ENCODE measurements around the gene LIPG.

Gene LIPG

GRCh38 chr18:49585781-49586663 is 24.2 kb downstream of the LIPG start:
- Histone ChIP-seq H3K36me3 (ENCODE audit: control insufficient read depth in 2 of 2, insufficient read depth in 1 of 2, low read length in 2 of 2) (no peaks in the 10 kb centered on the region; a peak in 1 of 3 replicates), H3K4me1 (ENCODE audit: control insufficient read depth, insufficient read depth, low read length) (peaks cover 4% of the 10 kb centered on the region), H3K4me3 (ENCODE audit: low read depth, low read length) (no peak overlapping the region), H3K27ac (ENCODE audit: extremely low read depth, low read depth, low read length) (no peak overlapping the region), H3K9me3 (ENCODE audit: control insufficient read depth, insufficient read depth, low read depth, low read length) (no peaks in the 10 kb centered on the region)
- ChIA-PET CTCF (interaction anchor here (0.8 to 1.1 kb wide), 2 partner anchors 12 to 25 kb away, joined by 3 to 4 read pairs; partner anchors contain the start of gene LIPG), POLR2A (no interaction called here)
- TF ChIP-seq ZNF121 (tag by site-specific recombination; IDR thresholded peaks at IDR 0.05) = no peak
- TF ChIP-seq, protein P1, sequence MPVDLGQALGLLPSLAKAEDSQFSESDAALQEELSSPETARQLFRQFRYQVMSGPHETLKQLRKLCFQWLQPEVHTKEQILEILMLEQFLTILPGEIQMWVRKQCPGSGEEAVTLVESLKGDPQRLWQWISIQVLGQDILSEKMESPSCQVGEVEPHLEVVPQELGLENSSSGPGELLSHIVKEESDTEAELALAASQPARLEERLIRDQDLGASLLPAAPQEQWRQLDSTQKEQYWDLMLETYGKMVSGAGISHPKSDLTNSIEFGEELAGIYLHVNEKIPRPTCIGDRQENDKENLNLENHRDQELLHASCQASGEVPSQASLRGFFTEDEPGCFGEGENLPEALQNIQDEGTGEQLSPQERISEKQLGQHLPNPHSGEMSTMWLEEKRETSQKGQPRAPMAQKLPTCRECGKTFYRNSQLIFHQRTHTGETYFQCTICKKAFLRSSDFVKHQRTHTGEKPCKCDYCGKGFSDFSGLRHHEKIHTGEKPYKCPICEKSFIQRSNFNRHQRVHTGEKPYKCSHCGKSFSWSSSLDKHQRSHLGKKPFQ (tag by site-specific recombination; IDR thresholded peaks at IDR 0.05) = peak; percentile 54; the same call in 1 of the 2 replicates

DNA sequence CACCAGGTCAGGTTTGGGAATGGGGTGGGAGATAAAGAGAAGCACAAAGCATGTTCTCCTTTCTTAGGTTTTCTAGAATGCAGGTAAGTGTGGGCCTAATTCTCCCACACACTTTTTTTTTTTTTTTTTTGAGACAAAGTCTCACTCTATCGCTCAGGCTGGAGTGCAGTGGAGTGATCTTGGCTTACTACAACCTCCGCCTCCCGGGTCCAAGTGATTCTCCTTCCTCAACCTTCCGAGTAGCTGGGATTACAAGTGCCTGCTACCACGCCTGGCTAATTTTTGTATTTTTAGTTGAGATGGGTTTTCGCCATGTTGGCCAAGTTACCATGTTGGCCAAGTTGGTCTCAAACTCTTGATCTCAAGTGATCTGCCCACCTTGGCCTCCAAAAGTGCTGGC is 26.3 kb downstream of the LIPG start:
- H3K27ac ChIP-seq (ENCODE audit: extremely low read depth, low read depth, low read length) = no peak overlapping the region
- no peak overlapping the region for H3K4me3 ChIP-seq (ENCODE audit: low read depth, low read length)
- H3K9me3 ChIP-seq (ENCODE audit: control insufficient read depth, insufficient read depth, low read depth, low read length) = no peaks in the 10 kb centered on the region
- H3K4me1 ChIP-seq (ENCODE audit: control insufficient read depth, insufficient read depth, low read length) = peaks cover 4% of the 10 kb centered on the region
- no peaks in the 10 kb centered on the region; a peak in 1 of 3 replicates for H3K36me3 ChIP-seq (ENCODE audit: control insufficient read depth in 2 of 2, insufficient read depth in 1 of 2, low read length in 2 of 2)
- POLR2A ChIA-PET = no interaction called here
- CTCF ChIA-PET = interaction anchor here (0.5 kb wide), 1 partner anchor 157 kb away, joined by 4 read pairs; no protein-coding TSS in a partner anchor
- TF ChIP-seq, protein P2, sequence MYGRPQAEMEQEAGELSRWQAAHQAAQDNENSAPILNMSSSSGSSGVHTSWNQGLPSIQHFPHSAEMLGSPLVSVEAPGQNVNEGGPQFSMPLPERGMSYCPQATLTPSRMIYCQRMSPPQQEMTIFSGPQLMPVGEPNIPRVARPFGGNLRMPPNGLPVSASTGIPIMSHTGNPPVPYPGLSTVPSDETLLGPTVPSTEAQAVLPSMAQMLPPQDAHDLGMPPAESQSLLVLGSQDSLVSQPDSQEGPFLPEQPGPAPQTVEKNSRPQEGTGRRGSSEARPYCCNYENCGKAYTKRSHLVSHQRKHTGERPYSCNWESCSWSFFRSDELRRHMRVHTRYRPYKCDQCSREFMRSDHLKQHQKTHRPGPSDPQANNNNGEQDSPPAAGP (tag by site-specific recombination; IDR thresholded peaks at IDR 0.05) = no peak
- no peak for TF ChIP-seq ZIC2 (tag by site-specific recombination; IDR thresholded peaks at IDR 0.05)
- TF ChIP-seq, protein P3, sequence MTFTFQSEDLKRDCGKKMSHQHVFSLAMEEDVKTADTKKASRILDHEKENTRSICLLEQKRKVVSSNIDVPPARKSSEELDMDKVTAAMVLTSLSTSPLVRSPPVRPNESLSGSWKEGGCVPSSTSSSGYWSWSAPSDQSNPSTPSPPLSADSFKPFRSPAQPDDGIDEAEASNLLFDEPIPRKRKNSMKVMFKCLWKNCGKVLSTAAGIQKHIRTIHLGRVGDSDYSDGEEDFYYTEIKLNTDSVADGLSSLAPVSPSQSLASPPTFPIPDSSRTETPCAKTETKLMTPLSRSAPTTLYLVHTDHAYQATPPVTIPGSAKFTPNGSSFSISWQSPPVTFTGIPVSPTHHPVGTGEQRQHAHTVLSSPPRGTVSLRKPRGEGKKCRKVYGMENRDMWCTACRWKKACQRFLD (tag by site-specific recombination; IDR thresholded peaks at IDR 0.05) = no peak
- no peak for TF ChIP-seq GLIS1 (tag by site-specific recombination; IDR thresholded peaks at IDR 0.05)
- TF ChIP-seq ZNF292 (tag by site-specific recombination; IDR thresholded peaks at IDR 0.05; ENCODE audit: borderline replicate concordance, low read depth) = no peak
- TF ChIP-seq ZNF138 (tag by site-specific recombination; IDR thresholded peaks at IDR 0.05; ENCODE audit: borderline replicate concordance) = no peak
- TF ChIP-seq SETDB1 (IDR thresholded peaks at IDR 0.05; ENCODE audit: insufficient read length, low read length) = no peak
- no peak for TF ChIP-seq ZNF157 (tag by site-specific recombination; IDR thresholded peaks at IDR 0.05)
- no peak for TF ChIP-seq ZNF558 (tag by site-specific recombination; IDR thresholded peaks at IDR 0.05)
- TF ChIP-seq, protein P4, sequence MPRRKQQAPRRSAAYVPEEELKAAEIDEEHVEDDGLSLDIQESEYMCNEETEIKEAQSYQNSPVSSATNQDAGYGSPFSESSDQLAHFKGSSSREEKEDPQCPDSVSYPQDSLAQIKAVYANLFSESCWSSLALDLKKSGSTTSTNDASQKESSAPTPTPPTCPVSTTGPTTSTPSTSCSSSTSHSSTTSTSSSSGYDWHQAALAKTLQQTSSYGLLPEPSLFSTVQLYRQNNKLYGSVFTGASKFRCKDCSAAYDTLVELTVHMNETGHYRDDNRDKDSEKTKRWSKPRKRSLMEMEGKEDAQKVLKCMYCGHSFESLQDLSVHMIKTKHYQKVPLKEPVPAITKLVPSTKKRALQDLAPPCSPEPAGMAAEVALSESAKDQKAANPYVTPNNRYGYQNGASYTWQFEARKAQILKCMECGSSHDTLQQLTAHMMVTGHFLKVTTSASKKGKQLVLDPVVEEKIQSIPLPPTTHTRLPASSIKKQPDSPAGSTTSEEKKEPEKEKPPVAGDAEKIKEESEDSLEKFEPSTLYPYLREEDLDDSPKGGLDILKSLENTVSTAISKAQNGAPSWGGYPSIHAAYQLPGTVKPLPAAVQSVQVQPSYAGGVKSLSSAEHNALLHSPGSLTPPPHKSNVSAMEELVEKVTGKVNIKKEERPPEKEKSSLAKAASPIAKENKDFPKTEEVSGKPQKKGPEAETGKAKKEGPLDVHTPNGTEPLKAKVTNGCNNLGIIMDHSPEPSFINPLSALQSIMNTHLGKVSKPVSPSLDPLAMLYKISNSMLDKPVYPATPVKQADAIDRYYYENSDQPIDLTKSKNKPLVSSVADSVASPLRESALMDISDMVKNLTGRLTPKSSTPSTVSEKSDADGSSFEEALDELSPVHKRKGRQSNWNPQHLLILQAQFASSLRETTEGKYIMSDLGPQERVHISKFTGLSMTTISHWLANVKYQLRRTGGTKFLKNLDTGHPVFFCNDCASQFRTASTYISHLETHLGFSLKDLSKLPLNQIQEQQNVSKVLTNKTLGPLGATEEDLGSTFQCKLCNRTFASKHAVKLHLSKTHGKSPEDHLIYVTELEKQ (tag by site-specific recombination; IDR thresholded peaks at IDR 0.05; ENCODE audit: borderline replicate concordance) = no peak
- TF ChIP-seq, protein P5, sequence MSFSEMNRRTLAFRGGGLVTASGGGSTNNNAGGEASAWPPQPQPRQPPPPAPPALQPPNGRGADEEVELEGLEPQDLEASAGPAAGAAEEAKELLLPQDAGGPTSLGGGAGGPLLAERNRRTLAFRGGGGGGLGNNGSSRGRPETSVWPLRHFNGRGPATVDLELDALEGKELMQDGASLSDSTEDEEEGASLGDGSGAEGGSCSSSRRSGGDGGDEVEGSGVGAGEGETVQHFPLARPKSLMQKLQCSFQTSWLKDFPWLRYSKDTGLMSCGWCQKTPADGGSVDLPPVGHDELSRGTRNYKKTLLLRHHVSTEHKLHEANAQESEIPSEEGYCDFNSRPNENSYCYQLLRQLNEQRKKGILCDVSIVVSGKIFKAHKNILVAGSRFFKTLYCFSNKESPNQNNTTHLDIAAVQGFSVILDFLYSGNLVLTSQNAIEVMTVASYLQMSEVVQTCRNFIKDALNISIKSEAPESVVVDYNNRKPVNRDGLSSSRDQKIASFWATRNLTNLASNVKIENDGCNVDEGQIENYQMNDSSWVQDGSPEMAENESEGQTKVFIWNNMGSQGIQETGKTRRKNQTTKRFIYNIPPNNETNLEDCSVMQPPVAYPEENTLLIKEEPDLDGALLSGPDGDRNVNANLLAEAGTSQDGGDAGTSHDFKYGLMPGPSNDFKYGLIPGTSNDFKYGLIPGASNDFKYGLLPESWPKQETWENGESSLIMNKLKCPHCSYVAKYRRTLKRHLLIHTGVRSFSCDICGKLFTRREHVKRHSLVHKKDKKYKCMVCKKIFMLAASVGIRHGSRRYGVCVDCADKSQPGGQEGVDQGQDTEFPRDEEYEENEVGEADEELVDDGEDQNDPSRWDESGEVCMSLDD (tag by site-specific recombination; IDR thresholded peaks at IDR 0.05) = no peak
- no peak for TF ChIP-seq ZNF701 (tag by site-specific recombination; IDR thresholded peaks at IDR 0.05)
- no peak for TF ChIP-seq ZNF768 (tag by site-specific recombination; IDR thresholded peaks at IDR 0.05)
